ENCODE measurements around the gene PTBP3.

Gene PTBP3

DNA sequence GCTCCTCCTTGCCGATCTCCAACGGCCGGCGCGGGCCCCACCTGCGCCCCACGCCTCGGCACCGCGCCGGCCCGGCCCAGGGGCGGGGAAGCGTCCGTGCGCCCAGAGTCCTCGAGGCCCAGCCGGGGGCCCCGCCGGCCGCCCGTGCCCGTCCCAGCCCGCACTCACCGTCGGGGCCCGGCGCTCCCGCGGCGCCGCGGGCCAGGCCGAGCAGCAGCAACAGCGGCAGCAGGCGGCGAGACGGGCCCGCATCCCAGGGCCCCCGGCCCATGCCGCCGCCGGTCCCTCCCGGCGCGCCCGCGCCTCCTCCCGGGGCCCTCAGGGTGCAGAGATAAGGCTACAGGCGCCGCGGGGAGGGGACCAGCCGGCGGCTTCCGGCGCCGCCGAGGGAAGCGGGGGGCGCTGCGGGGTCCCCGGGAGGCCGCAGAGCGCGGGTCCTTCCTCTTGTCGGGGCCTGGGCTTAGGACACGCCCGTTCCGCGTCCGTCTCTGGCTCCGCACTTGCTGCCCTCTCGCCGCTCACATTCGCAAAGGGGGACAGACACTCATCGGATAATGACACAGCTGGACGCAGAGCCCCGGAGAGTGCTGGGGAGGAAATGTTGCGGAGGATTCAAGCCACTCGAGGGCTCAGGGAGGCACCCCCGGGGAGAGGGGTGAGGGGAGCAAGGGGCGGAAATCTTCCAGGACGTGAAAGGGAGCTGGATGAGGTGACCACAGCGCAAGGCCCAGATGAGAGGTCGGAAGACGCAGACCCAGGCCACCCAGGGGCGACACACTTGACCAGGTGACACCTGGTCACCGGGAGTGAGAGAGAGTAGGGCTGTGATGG, 158.2 kb downstream of the PTBP3 start, which contains the start of gene SUSD1:
TSS of gene SUSD1 (minus strand) at position 333 of the 831 bp plus-strand sequence. CDS start at position 271, 62 bp downstream.
- DNase-seq (ENCODE audit: low read depth): no peak
- H3K4me3 ChIP-seq (ENCODE audit: low read depth, low read length): peak within 1 kb of the TSS; percentile 50
- in situ Hi-C loops (cut with HindIII; ENCODE audit: low sequenced_read_pairs): no loop called here
- TF ChIP-seq, protein P1, sequence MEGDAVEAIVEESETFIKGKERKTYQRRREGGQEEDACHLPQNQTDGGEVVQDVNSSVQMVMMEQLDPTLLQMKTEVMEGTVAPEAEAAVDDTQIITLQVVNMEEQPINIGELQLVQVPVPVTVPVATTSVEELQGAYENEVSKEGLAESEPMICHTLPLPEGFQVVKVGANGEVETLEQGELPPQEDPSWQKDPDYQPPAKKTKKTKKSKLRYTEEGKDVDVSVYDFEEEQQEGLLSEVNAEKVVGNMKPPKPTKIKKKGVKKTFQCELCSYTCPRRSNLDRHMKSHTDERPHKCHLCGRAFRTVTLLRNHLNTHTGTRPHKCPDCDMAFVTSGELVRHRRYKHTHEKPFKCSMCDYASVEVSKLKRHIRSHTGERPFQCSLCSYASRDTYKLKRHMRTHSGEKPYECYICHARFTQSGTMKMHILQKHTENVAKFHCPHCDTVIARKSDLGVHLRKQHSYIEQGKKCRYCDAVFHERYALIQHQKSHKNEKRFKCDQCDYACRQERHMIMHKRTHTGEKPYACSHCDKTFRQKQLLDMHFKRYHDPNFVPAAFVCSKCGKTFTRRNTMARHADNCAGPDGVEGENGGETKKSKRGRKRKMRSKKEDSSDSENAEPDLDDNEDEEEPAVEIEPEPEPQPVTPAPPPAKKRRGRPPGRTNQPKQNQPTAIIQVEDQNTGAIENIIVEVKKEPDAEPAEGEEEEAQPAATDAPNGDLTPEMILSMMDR (IDR thresholded peaks at IDR 0.05; ENCODE audit: low read depth, low read length, missing control alignments): no peak

DNA sequence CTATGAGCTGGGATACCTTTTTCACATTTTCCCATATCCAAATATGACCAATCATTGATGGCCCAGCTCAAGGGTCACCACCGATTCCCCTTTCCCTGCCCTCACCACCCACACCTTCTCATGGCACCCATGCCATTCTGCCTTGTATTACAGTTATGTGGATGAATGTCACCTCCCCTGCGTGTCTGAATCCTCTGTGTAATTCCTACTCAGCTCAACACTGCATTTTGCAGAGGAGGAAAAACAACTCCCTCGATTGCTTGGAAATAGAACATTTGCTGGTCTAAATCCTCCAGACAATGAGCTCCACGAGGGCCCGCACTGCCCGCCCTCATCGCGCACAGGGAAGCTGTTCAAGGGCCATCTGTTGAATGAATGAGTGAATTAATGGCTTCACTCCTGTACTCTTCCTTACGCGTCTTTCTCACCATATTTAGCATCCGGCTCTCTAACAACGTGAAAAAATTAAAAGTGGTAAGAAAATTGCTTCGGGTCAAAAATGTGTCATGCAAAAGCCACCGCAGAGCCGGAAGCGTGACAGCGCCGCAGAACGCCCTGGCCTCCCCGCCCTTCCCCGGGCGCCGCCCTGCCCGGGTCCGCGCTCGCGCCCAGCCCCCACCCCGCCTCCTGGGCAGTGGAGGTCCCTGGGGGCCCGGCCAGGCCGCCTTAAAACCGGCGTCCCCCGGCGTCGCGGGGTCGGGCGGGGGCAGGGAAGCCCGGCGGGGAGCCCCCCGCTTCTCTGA, 159.0 kb downstream of the PTBP3 start:
- no peak for DNase-seq (ENCODE audit: low read depth)
- in situ Hi-C loops (cut with HindIII; ENCODE audit: low sequenced_read_pairs): no loop called here
- peak overlapping the region; percentile 50 for H3K4me3 ChIP-seq (ENCODE audit: low read depth, low read length)
- TF ChIP-seq, protein P1 (IDR thresholded peaks at IDR 0.05; ENCODE audit: low read depth, low read length, missing control alignments): no peak

DNA sequence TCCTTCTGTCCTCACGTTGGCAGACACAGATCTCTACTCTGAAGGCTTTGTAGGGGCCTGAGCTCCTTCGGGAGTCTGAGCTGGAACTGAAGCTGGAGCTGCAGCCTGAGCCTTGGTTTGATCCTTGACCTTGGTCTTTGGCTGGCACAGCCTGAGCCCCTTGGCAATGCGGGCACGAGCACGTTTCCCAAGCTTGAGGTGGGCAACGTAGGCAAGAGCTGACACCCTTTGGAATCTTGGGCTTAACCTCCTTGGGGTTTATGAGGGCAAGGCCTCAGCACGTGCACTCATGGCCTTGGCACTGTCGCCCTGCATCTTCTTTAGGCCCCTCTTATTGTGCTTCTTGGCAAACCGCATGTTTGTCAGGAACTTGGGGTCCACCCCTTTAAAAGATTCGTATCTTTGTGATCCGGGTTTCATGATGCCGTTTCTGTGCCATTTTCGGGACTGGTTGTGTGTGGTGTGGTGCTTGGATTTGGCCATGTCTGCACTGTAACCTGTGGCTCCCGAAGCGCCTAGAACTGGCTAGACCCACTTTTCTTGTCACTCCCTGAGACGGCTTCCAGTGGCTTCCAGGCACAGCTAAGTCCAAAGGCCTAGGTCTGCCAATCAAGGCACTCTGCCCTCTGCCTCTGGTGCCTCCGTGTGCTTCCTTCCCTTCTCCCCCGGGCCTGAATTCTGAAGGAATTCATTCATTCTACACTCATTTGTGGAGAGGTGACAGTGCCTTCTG, 159.8 kb downstream of the PTBP3 start:
- TF ChIP-seq, protein P1 (IDR thresholded peaks at IDR 0.05; ENCODE audit: low read depth, low read length, missing control alignments): no peak
- DNase-seq (ENCODE audit: low read depth): no peak
- in situ Hi-C loops (cut with HindIII; ENCODE audit: low sequenced_read_pairs): no loop called here
- H3K4me3 ChIP-seq (ENCODE audit: low read depth, low read length): no peak overlapping the region

DNA sequence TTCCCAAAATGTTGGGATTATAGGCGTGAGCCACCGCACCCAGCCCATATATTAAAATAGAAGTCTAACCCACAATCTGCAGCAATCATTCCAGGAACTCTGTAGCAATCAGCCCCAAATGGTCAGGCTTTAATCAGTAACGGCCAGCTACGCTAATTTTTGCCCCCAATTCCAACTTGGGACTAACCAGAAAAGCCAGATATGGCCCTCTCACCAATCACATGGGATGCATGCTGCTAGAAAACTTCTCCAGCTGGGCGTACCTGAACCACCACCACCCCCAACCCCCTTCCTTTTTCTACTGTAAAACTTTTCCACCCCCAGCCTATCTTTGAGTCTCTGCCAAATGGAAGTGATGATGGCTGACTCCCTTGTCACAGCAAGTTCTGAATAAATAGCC, 162.5 kb downstream of the PTBP3 start:
- in situ Hi-C loops (cut with HindIII; ENCODE audit: low sequenced_read_pairs): no loop called here
- TF ChIP-seq, protein P1 (IDR thresholded peaks at IDR 0.05; ENCODE audit: low read depth, low read length, missing control alignments): no peak
- no peak for DNase-seq (ENCODE audit: low read depth)
- H3K4me3 ChIP-seq (ENCODE audit: low read depth, low read length): no peak overlapping the region

DNA sequence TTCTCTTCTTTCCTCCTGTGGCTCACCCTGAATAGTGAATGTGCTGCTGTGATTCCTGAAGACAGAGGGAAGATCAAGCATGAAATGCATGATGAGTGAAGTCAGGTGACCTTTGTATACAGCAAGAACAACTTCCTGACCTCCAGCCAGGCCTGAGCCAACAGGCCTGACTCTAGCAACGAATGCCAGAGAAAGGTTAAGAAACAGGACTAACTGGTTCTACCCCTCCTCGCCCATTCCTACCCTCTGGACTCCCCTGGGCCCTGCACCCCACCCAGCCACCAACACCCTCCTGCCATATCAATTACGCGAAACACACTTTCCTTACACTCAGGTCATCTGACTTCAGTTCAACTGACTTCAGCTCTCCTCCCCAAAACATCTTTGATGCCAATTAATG, 163.2 kb downstream of the PTBP3 start:
- TF ChIP-seq, protein P1 (IDR thresholded peaks at IDR 0.05; ENCODE audit: low read depth, low read length, missing control alignments): no peak
- in situ Hi-C loops (cut with HindIII; ENCODE audit: low sequenced_read_pairs): no loop called here
- no peak for DNase-seq (ENCODE audit: low read depth)

DNA sequence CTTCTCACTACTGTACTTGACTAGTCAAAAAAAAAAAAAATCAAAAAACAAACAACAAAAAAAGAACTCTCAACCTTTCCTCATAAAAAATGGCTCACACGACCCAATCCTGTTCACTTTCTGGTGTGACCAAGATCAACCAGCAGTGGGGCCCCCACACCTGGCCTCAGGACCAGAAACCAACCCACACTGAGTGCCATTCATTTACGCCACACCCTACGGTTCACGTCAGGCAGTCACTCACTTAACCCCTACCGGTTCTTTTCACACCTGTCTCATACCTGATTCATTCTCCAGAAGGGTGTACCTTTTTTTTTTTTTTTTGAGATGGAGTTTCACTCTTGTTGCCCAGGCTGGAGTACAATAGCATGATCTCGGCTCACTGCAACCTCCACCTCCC, 164.1 kb downstream of the PTBP3 start:
- H3K4me3 ChIP-seq (ENCODE audit: low read depth, low read length): no peak overlapping the region
- no peak for DNase-seq (ENCODE audit: low read depth)
- in situ Hi-C loops (cut with HindIII; ENCODE audit: low sequenced_read_pairs): no loop called here
- TF ChIP-seq, protein P1 (IDR thresholded peaks at IDR 0.05; ENCODE audit: low read depth, low read length, missing control alignments): no peak

More for the DNA sequence above, 163.2 kb downstream of the PTBP3 start:
- H3K4me3 ChIP-seq (ENCODE audit: low read depth, low read length): no peak overlapping the region
